Gastroesophageal sphincter (tissue), 4 donors: ENCODE measurements around the gene ATF4. TPM values are rescaled to one million over a fixed set of nuclear protein-coding genes. Genes with fewer than 3 reads are reported as not detected.
A peak's percentile ranks its signal among the peaks of the same experiment; 100 is the strongest.

Experiments
- ATAC-seq: fragments of 150-250 bp; one replicate; pipeline ENCODE4 v1.9.1; 2016; ENCODE audit warnings: mild to moderate bottlenecking, moderate library complexity
- H3K27ac ChIP-seq, 4 donors: fragments of 200-600 bp; sonication (generic) in 3 of 4; 1 replicate in 3 of 4; 2 replicates in 1 of 4; pipeline ENCODE4 v1.5.1; 2016 to 2019
- H3K27me3 ChIP-seq: fragments of 200-600 bp; sonication (generic); one replicate; pipeline ENCODE4 v1.5.1; 2019
- H3K36me3 ChIP-seq, 2 donors: fragments of 200-600 bp; sonication (generic); one replicate each; pipeline ENCODE4 v1.5.1; 2019; ENCODE audit warnings: control low read depth in 1 of 2
- H3K4me1 ChIP-seq, 3 donors: fragments of 200-600 bp; sonication (generic); 1 replicate in 2 of 3; 2 replicates in 1 of 3; pipeline ENCODE4 v1.5.1; 2016 to 2019; ENCODE audit warnings: control low read depth in 2 of 3
- H3K4me3 ChIP-seq, 2 donors: fragments of 200-600 bp; sonication (generic); one replicate each; pipeline ENCODE4 v1.5.1; 2019; ENCODE audit warnings: mild to moderate bottlenecking in 1 of 2, moderate library complexity in 1 of 2
- H3K9me3 ChIP-seq, 3 donors: fragments of 200-600 bp; sonication (generic); one replicate each; pipeline ENCODE4 v1.5.1; 2017 to 2019; ENCODE audit warnings: control low read depth in 2 of 3
- EP300 ChIP-seq: sonication (generic); formaldehyde crosslinking; IDR thresholded peaks from one replicate; pipeline ENCODE4 v1.6.1; 2017; ENCODE audit warnings: antibody characterized with exemption, mild to moderate bottlenecking
- POLR2A ChIP-seq, 2 donors: fragments of 450-650 bp; IDR thresholded peaks; one replicate each; pipeline ENCODE4 v1.6.1; 2017; ENCODE audit warnings: antibody characterized with exemption in 2 of 2, mild to moderate bottlenecking in 2 of 2, moderate library complexity in 1 of 2
- POLR2AphosphoS5 ChIP-seq: sonication (generic); formaldehyde crosslinking; IDR thresholded peaks from one replicate; pipeline ENCODE4 v1.6.1; 2017; ENCODE audit warnings: antibody characterized with exemption
- WGBS, 2 donors: methylation state at CpG; one replicate each; pipeline ENCODE4 v1.1.5; 2018; ENCODE audit warnings: low coverage in 1 of 2; 5-methylcytosine and 5-hydroxymethylcytosine counted together
- total RNA-seq, 4 donors: library from RNA; depleted of rRNA; stranded (reverse); fragments of >200 nt; gene quantifications; one replicate each; pipeline ENCODE4 v1.1.0, GENCODE V29; 2016
- TF ChIP-seq, protein P1 (sequence below), 4 experiments: fragments of 200-600 bp in 2 of 4; fragments of 450-650 bp in 2 of 4; sonication (generic) in 1 of 4; IDR thresholded peaks; one replicate each; pipeline ENCODE4 v1.5.1; 2017 to 2019; ENCODE audit warnings: antibody characterized with exemption in 4 of 4, mild to moderate bottlenecking in 2 of 4, moderate library complexity in 2 of 4

ATF4 gene
- total RNA-seq, 4 donors from 2014 or later: 450 to 718 (median 563) TPM

GRCh38 chr22:39492186-39492585 is 28.2 kb upstream of the ATF4 start:
- Histone ChIP-seq H3K4me1 (peaks cover 0 to 24% (median 0%) of the 10 kb centered on the region in 3 donors), H3K27me3 (peaks cover 6% of the 10 kb centered on the region), H3K36me3 (peaks cover 0 to 12% of the 10 kb centered on the region in 2 donors), H3K4me3 (no peak overlapping the region), H3K27ac (no peak overlapping the region), H3K9me3 (no peaks in the 10 kb centered on the region)
- no peak for ATAC-seq
- WGBS, 2 donors: 70 to 100% methylated on average over 1 of the region's 3 CpGs
- TF ChIP-seq, protein P1, sequence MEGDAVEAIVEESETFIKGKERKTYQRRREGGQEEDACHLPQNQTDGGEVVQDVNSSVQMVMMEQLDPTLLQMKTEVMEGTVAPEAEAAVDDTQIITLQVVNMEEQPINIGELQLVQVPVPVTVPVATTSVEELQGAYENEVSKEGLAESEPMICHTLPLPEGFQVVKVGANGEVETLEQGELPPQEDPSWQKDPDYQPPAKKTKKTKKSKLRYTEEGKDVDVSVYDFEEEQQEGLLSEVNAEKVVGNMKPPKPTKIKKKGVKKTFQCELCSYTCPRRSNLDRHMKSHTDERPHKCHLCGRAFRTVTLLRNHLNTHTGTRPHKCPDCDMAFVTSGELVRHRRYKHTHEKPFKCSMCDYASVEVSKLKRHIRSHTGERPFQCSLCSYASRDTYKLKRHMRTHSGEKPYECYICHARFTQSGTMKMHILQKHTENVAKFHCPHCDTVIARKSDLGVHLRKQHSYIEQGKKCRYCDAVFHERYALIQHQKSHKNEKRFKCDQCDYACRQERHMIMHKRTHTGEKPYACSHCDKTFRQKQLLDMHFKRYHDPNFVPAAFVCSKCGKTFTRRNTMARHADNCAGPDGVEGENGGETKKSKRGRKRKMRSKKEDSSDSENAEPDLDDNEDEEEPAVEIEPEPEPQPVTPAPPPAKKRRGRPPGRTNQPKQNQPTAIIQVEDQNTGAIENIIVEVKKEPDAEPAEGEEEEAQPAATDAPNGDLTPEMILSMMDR (IDR thresholded peaks at IDR 0.05): no peak
- TF ChIP-seq POLR2A (IDR thresholded peaks at IDR 0.05) (no peak), EP300 (no peak), POLR2AphosphoS5 (no peak)

DNA sequence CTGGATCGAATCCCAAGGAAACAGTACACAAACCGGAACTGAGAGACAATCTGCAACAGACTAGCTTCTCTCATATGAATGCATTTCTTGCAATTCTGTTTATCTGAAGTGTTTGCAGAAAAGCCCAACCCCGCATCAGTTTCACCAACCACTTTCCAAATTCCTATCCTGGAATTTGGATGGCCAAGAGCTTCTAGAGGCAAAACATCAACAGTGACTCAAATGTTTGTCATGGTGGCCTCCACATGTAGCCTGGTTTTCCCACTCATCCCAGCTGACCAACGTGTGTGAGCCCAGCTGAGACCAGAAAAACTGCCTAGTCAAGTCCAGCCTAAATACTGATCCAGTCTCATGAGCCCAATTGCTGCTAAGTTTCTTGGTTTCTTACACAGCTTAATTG is 26.6 kb upstream of the ATF4 start:
- 55 to 61% methylated on average over 4 of the region's 4 CpGs for WGBS, 2 donors
- no peak for ATAC-seq
- Histone ChIP-seq H3K27ac (no peak overlapping the region), H3K4me1 (peaks cover 0 to 35% (median 0%) of the 10 kb centered on the region in 3 donors), H3K27me3 (peaks cover 6% of the 10 kb centered on the region), H3K9me3 (no peaks in the 10 kb centered on the region), H3K4me3 (no peak overlapping the region), H3K36me3 (peaks cover 0 to under 1% of the 10 kb centered on the region in 2 donors)
- TF ChIP-seq POLR2AphosphoS5 (no peak), POLR2A (IDR thresholded peaks at IDR 0.05) (no peak), EP300 (no peak)
- TF ChIP-seq, protein P1 (IDR thresholded peaks at IDR 0.05): no peak

- Histone ChIP-seq H3K9me3 (no peaks in the 10 kb centered on the region), H3K4me3 (no peak overlapping the region), H3K27me3 (peaks cover 6% of the 10 kb centered on the region), H3K27ac (no peak overlapping the region), H3K36me3 (no peaks in the 10 kb centered on the region), H3K4me1 (peaks cover 0 to 31% (median 0%) of the 10 kb centered on the region in 3 donors)
- WGBS, 2 donors: 63 to 69% methylated on average over 4 to 8 of the region's 10 CpGs
- TF ChIP-seq EP300: no peak
- TF ChIP-seq, protein P1 (IDR thresholded peaks at IDR 0.05): no peak
- no peak for TF ChIP-seq POLR2A (IDR thresholded peaks at IDR 0.05)
- no peak for TF ChIP-seq POLR2AphosphoS5
- ATAC-seq: no peak
Measured at GRCh38 chr22:39494471-39495120, 25.8 kb upstream of the ATF4 start.

- TF ChIP-seq, protein P1 (IDR thresholded peaks at IDR 0.05): peak in 3 of 4 experiments; percentile 70 to 82 (median 79)
- TF ChIP-seq POLR2A (IDR thresholded peaks at IDR 0.05): no peak
- no peak for TF ChIP-seq EP300
- ATAC-seq: peak; percentile 78
- H3K4me1 ChIP-seq: peaks cover 0 to 41% (median 4%) of the 10 kb centered on the region in 3 donors
- peaks cover 6% of the 10 kb centered on the region for H3K27me3 ChIP-seq
- no peaks in the 10 kb centered on the region for H3K36me3 ChIP-seq
- H3K27ac ChIP-seq: peak overlapping the region in 3 of 4 donors; percentile 56 to 69 (median 59)
- 11 to 41% methylated on average over 3 to 6 of the region's 13 CpGs for WGBS, 2 donors
- H3K4me3 ChIP-seq: no peak overlapping the region
- H3K9me3 ChIP-seq: no peaks in the 10 kb centered on the region
Measured at GRCh38 chr22:39496131-39496838, 24.1 kb upstream of the ATF4 start.

GRCh38 chr22:39497429-39497828 is 22.9 kb upstream of the ATF4 start:
- no peaks in the 10 kb centered on the region for H3K9me3 ChIP-seq
- 80 to 81% methylated on average over 5 to 8 of the region's 8 CpGs for WGBS, 2 donors
- H3K36me3 ChIP-seq: no peaks in the 10 kb centered on the region
- no peak overlapping the region for H3K27ac ChIP-seq
- no peak overlapping the region for H3K4me3 ChIP-seq
- TF ChIP-seq, protein P1 (IDR thresholded peaks at IDR 0.05): no peak
- no peak for TF ChIP-seq EP300
- no peak for TF ChIP-seq POLR2A (IDR thresholded peaks at IDR 0.05)
- no peak for TF ChIP-seq POLR2AphosphoS5
- no peak for ATAC-seq
- H3K4me1 ChIP-seq: peaks cover 0 to 48% (median 6%) of the 10 kb centered on the region in 3 donors
- peaks cover 1% of the 10 kb centered on the region for H3K27me3 ChIP-seq
